ENCODE results near the gene NUDT19. TPM values are rescaled to one million over a fixed set of nuclear protein-coding genes. Genes with fewer than 3 reads are reported as not detected.
"Not testable (repeated sequence)": the region's sequence is repeated elsewhere in the genome, so short reads cannot be mapped to it uniquely, and the experiment has no call there.

Gene NUDT19
- total and polyA plus RNA-seq, 9 of the 15 experiments (the other 6 are each of a cell fraction or from before 2014, with no cell fraction given), result 9.6 to 38.6 (median 14.4) TPM

- no peaks in the 10 kb centered on the region for H3K9me1 ChIP-seq (ENCODE audit: control insufficient read depth, insufficient read depth, low read length)
- H2AFZ ChIP-seq (ENCODE audit: low read depth, low read length), result no peak overlapping the region
- FAIRE-seq (no peak), ATAC-seq (no peak), DNase-seq (ENCODE audit: extremely low read depth in 1 of 4, low spot score in 3 of 4) (no peak)
- CTCF ChIA-PET (ENCODE audit: low intra/inter-chr PET ratio), result no interaction called here
- no TSS peak for BruUV-seq (replicated peaks)
- H3K9me3 ChIP-seq (replicated peaks; ENCODE audit: control insufficient read depth, insufficient read depth, low read depth, low read length), result peaks cover 15% of the 10 kb centered on the region; the same call in 1 of the 2 replicates
- in situ Hi-C loops (cut with MboI), result no loop called here
- intact Hi-C loops (cut with micrococcal nuclease), result no loop called here
- no peak overlapping the region for H3K4me2 ChIP-seq (ENCODE audit: insufficient read depth, low read length)
- H4K20me1 ChIP-seq (replicated peaks; ENCODE audit: control insufficient read depth, insufficient read depth, low read length), result no peaks in the 10 kb centered on the region
- TF ChIP-seq FOS (IDR thresholded peaks at IDR 0.05; ENCODE audit: extremely low read depth, insufficient read length), result no peak
- H3K27ac ChIP-seq (ENCODE audit: extremely low read depth, low read depth, low read length), result no peak overlapping the region
- H3K27me3 ChIP-seq (ENCODE audit: control insufficient read depth in 2 of 2, insufficient read depth in 2 of 2, low read length in 2 of 2), result no peaks in the 10 kb centered on the region
- peaks cover 76% of the 10 kb centered on the region for H3K79me2 ChIP-seq (ENCODE audit: control insufficient read depth, insufficient read depth, low read length)
- H3K4me3 ChIP-seq, result no peak overlapping the region
- H3K9ac ChIP-seq (ENCODE audit: insufficient read depth in 1 of 2, low read depth in 2 of 2, low read length in 2 of 2), result no peak overlapping the region
- POLR2A ChIA-PET, result interaction anchor here (2.6 kb wide), 1 partner anchor 10 kb away, joined by 13 read pairs; no protein-coding TSS in a partner anchor
- H3K4me1 ChIP-seq (replicated peaks in 1 of 2; ENCODE audit: control insufficient read depth in 2 of 2, insufficient read depth in 2 of 2, low read length in 2 of 2), result no peaks in the 10 kb centered on the region
- 96% methylated on average over 5 of the region's 5 CpGs for WGBS (ENCODE audit: insufficient coverage, low coverage, missing lambda C conversion rate)
- H3K36me3 ChIP-seq (ENCODE audit: control insufficient read depth, insufficient read depth, low read length), result peaks cover 94% of the 10 kb centered on the region
These were observed 10.4 kb downstream of the NUDT19 start for GRCh38 chr19:32702010-32702409.

DNA sequence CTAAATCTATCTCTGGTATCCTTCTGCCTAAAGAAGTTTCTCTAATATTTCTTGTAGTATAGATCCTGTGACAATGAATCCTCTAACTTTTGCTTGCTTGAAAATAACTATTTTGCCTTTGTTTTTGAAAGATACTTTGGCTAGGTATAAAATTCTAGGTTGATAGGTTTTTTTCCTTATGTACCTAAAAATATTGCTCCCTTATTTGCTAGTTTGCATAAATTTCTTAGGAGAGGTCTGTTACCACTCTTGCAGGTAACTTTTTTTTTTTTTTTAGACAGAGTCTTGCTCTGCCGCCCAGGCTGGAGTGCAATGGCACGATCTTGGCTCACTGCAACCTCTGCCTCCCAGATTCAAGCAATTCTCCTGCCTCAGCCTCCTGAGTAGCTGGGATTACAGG is 12.4 kb downstream of the NUDT19 start:
- H4K20me1 ChIP-seq (replicated peaks; ENCODE audit: control insufficient read depth, insufficient read depth, low read length); BruUV-seq (replicated peaks); POLR2A ChIA-PET; H3K9me1 ChIP-seq (ENCODE audit: control insufficient read depth, insufficient read depth, low read length); H3K9ac ChIP-seq (ENCODE audit: insufficient read depth in 1 of 2, low read depth in 2 of 2, low read length in 2 of 2); DNase-seq (ENCODE audit: extremely low read depth in 1 of 4, low spot score in 3 of 4); H2AFZ ChIP-seq (ENCODE audit: low read depth, low read length); H3K27me3 ChIP-seq (ENCODE audit: control insufficient read depth in 2 of 2, insufficient read depth in 2 of 2, low read length in 2 of 2); H3K4me2 ChIP-seq (ENCODE audit: insufficient read depth, low read length); CTCF ChIA-PET (ENCODE audit: low intra/inter-chr PET ratio); H3K4me1 ChIP-seq (replicated peaks in 1 of 2; ENCODE audit: control insufficient read depth in 2 of 2, insufficient read depth in 2 of 2, low read length in 2 of 2); FAIRE-seq; intact Hi-C loops (cut with micrococcal nuclease); H3K4me3 ChIP-seq; in situ Hi-C loops (cut with MboI); ATAC-seq; H3K27ac ChIP-seq (ENCODE audit: extremely low read depth, low read depth, low read length): not testable (repeated sequence)
- Histone ChIP-seq H3K79me2 (ENCODE audit: control insufficient read depth, insufficient read depth, low read length) (peaks cover 73% of the 10 kb centered on the region), H3K36me3 (ENCODE audit: control insufficient read depth, insufficient read depth, low read length) (peaks cover 86% of the 10 kb centered on the region), H3K9me3 (replicated peaks; ENCODE audit: control insufficient read depth, insufficient read depth, low read depth, low read length) (peaks cover 10% of the 10 kb centered on the region; the same call in 1 of the 2 replicates)
- no CpG with 5 or more reads among the region's 2 CpGs for WGBS (ENCODE audit: insufficient coverage, low coverage, missing lambda C conversion rate)
- TF ChIP-seq ZFP1 (CRISPR knock-in tag; IDR thresholded peaks at IDR 0.05), result peak; percentile 98
- TF ChIP-seq CBX3 (IDR thresholded peaks at IDR 0.05; ENCODE audit: borderline replicate concordance in 1 of 2, low read length in 2 of 2), result peak in 1 of 2 experiments; percentile 79; a peak in 2 of 3 replicates
- TF ChIP-seq TRIM28 (IDR thresholded peaks at IDR 0.05), result peak; percentile 81
- TF ChIP-seq TRIM24 (IDR thresholded peaks at IDR 0.05), result peak in 1 of 2 experiments; percentile 56; a peak in 2 of 4 replicates

Measured in K562 (cell line).